GM23338 (cell line): ENCODE results near the gene SELPLG.

ENCODE experiments used
- CREB1 ChIP-seq: fragments of 250-450 bp; sonication (Bioruptor Pico); IDR thresholded peaks from 2 replicates; pipeline ENCODE4 v1.5.0; 2020; ENCODE audit warnings: low read depth, mild to moderate bottlenecking, moderate library complexity
- CTCF ChIP-seq, 2 experiments: fragments of 200-600 bp in 1 of 2; sonication (generic) in 1 of 2; conservative IDR thresholded peaks; 2 replicates each; pipeline versions ENCODE4 v1.5.1 to v1.6.1; 2016 to 2017; ENCODE audit warnings: antibody characterized with exemption in 2 of 2, low read depth in 2 of 2, mild to moderate bottlenecking in 2 of 2, moderate library complexity in 1 of 2
- ETS1 ChIP-seq: IDR thresholded peaks from 2 replicates; pipeline ENCODE4 v1.6.1; 2016; ENCODE audit warnings: antibody characterized with exemption
- EZH2 ChIP-seq: fragments of 200-600 bp; sonication (generic); IDR thresholded peaks from one replicate; pipeline ENCODE4 v1.8.0; 2017; ENCODE audit warnings: antibody characterized with exemption, mild to moderate bottlenecking, low read depth; ENCODE audit not compliant: unreplicated experiment
- EZH2phosphoT487 ChIP-seq: fragments of 200-600 bp; sonication (generic); IDR thresholded peaks from one replicate; pipeline ENCODE4 v1.8.1; 2018; ENCODE audit warnings: antibody characterized with exemption; ENCODE audit not compliant: unreplicated experiment
- JUNB ChIP-seq: IDR thresholded peaks from one replicate; pipeline ENCODE4 v1.6.1; 2016; ENCODE audit warnings: antibody characterized with exemption; ENCODE audit not compliant: unreplicated experiment
- NANOG ChIP-seq: IDR thresholded peaks from 2 replicates; pipeline ENCODE4 v1.6.1; 2016; ENCODE audit warnings: antibody characterized with exemption, borderline replicate concordance
- POLR2AphosphoS5 ChIP-seq: IDR thresholded peaks from 2 replicates; pipeline ENCODE4 v1.6.1; 2016; ENCODE audit warnings: antibody characterized with exemption, low read depth
- REST ChIP-seq: IDR thresholded peaks from one replicate; pipeline ENCODE4 v1.6.1; 2018; ENCODE audit warnings: antibody characterized with exemption; ENCODE audit not compliant: unreplicated experiment
- STAT1 ChIP-seq: IDR thresholded peaks from one replicate; pipeline ENCODE4 v1.6.1; 2016; ENCODE audit warnings: antibody characterized with exemption; ENCODE audit not compliant: unreplicated experiment
- ZNF114 ChIP-seq: fragments of 250-450 bp; sonication (Bioruptor Pico); IDR thresholded peaks from 2 replicates; pipeline ENCODE4 v1.5.0; 2020; ENCODE audit warnings: mild to moderate bottlenecking, moderate library complexity
- ZNF331 ChIP-seq: fragments of 250-450 bp; sonication (Bioruptor Pico); IDR thresholded peaks from 2 replicates; pipeline ENCODE4 v1.5.0; 2020; ENCODE audit warnings: low read depth, mild to moderate bottlenecking, moderate library complexity

- TF ChIP-seq EZH2, result no peak
- TF ChIP-seq POLR2AphosphoS5, result no peak
- TF ChIP-seq CTCF (conservative IDR thresholded peaks at IDR 0.05; ENCODE audit: low read depth in 2 of 2), result no peak
- TF ChIP-seq JUNB, result no peak
- no peak for TF ChIP-seq CREB1
- no peak for TF ChIP-seq REST
- TF ChIP-seq ZNF331 (CRISPR knock-in tag), result no peak
- TF ChIP-seq EZH2phosphoT487, result no peak
- TF ChIP-seq NANOG, result no peak
- TF ChIP-seq ZNF114 (CRISPR knock-in tag), result no peak
- TF ChIP-seq STAT1, result no peak
- no peak for TF ChIP-seq ETS1
These were observed 51.2 kb downstream of the SELPLG start for GRCh38 chr12:108582509-108582908.
